Adrenal gland (tissue), 5 donors: ENCODE data around the gene LRTM1.

Source experiments
- POLR2A ChIP-seq, 2 donors: fragments of 450-650 bp; IDR thresholded peaks; one replicate each; pipeline ENCODE4 v1.6.1; 2017; ENCODE audit warnings: antibody characterized with exemption in 2 of 2, mild to moderate bottlenecking in 2 of 2, moderate library complexity in 1 of 2
- TF ChIP-seq, protein P1 (sequence below), 6 experiments: fragments of 450-650 bp in 4 of 6; fragments of 200-600 bp in 2 of 6; sonication (generic) in 1 of 6; IDR thresholded peaks; 1 replicate in 5 of 6; 2 replicates in 1 of 6; pipeline versions ENCODE4 v1.5.1 to v1.8.0; 2016 to 2021; ENCODE audit warnings: antibody characterized with exemption in 6 of 6, mild to moderate bottlenecking in 2 of 6, moderate library complexity in 1 of 6
- donor health status: DM: no; HTN: no; CAD: no.

GRCh38 chr3:54873059-54874010 lies 54.5 kb downstream of the LRTM1 start:
- TF ChIP-seq, protein P1, sequence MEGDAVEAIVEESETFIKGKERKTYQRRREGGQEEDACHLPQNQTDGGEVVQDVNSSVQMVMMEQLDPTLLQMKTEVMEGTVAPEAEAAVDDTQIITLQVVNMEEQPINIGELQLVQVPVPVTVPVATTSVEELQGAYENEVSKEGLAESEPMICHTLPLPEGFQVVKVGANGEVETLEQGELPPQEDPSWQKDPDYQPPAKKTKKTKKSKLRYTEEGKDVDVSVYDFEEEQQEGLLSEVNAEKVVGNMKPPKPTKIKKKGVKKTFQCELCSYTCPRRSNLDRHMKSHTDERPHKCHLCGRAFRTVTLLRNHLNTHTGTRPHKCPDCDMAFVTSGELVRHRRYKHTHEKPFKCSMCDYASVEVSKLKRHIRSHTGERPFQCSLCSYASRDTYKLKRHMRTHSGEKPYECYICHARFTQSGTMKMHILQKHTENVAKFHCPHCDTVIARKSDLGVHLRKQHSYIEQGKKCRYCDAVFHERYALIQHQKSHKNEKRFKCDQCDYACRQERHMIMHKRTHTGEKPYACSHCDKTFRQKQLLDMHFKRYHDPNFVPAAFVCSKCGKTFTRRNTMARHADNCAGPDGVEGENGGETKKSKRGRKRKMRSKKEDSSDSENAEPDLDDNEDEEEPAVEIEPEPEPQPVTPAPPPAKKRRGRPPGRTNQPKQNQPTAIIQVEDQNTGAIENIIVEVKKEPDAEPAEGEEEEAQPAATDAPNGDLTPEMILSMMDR (IDR thresholded peaks at IDR 0.05) = no peak
- TF ChIP-seq POLR2A (IDR thresholded peaks at IDR 0.05) = no peak
